K562 (cell line): Measurements from ENCODE around the gene MACROD2.

Source experiments
- CTCF ChIP-seq, 3 experiments: IDR thresholded peaks in 2 of 3; conservative IDR thresholded peaks in 1 of 3; 2 replicates each; pipeline ENCODE4 v1.5.1; 2011 to 2012; ENCODE audit warnings: low read length in 3 of 3, mild to moderate bottlenecking in 3 of 3, control low read depth in 2 of 3, improper control_type of control experiment in 1 of 3, inconsistent platforms in 1 of 3, low read depth in 1 of 3, mixed read lengths in 1 of 3, moderate library complexity in 1 of 3; ENCODE audit not compliant: insufficient read depth in 2 of 3
- POLR2A ChIP-seq: fragments of 450-650 bp; conservative IDR thresholded peaks from 2 replicates; pipeline ENCODE4 v1.6.1; 2016
- RUNX1 ChIP-seq: sonication (generic); IDR thresholded peaks from 2 replicates; pipeline ENCODE4 v1.6.1; 2016; ENCODE audit warnings: antibody characterized with exemption, low read depth
- SMAD1 ChIP-seq: fragments of 150-350 bp; IDR thresholded peaks from 2 replicates; pipeline ENCODE4 v1.6.1; 2014; ENCODE audit warnings: low read length, low read depth; ENCODE audit not compliant: partially characterized antibody
- SPI1 ChIP-seq: IDR thresholded peaks from 2 replicates; pipeline ENCODE4 v1.6.1; 2011; ENCODE audit warnings: low read depth, low read length, control low read depth, borderline replicate concordance
- ZBTB12 ChIP-seq: fragments of 250-450 bp; sonication (Bioruptor Pico); IDR thresholded peaks from 2 replicates; pipeline ENCODE4 v1.4.0; 2020
- ZC3H11A ChIP-seq: IDR thresholded peaks from 2 replicates; pipeline ENCODE4 v1.6.1; 2012; ENCODE audit warnings: low read depth, low read length, improper control_type of control experiment
- ZKSCAN8 ChIP-seq: fragments of 200-800 bp; sonication (Bioruptor generic); IDR thresholded peaks from 2 replicates; pipeline ENCODE4 v1.6.1; 2016; ENCODE audit warnings: missing genetic modification characterization, missing compliant biosample characterization
- ZNF324 ChIP-seq: fragments of 250-450 bp; sonication (Bioruptor Pico); IDR thresholded peaks from 2 replicates; pipeline ENCODE4 v1.4.0; 2020; ENCODE audit warnings: mild to moderate bottlenecking
- ZNF695 ChIP-seq: fragments of 450-650 bp; formaldehyde crosslinking; IDR thresholded peaks from 2 replicates; pipeline ENCODE4 v1.4.0; 2020; ENCODE audit warnings: mild to moderate bottlenecking, moderate library complexity

GRCh38 chr20:15818651-15819071 lies 1823.3 kb downstream of the MACROD2 start:
- no peak for TF ChIP-seq ZKSCAN8 (CRISPR knock-in tag)
- no peak for TF ChIP-seq CTCF (IDR thresholded peaks at IDR 0.05 in 2 of 3, conservative IDR thresholded peaks at IDR 0.05 in 1 of 3; ENCODE audit: insufficient read depth in 2 of 3, low read depth in 1 of 3, low read length in 3 of 3)
- TF ChIP-seq ZBTB12 (CRISPR knock-in tag), result no peak
- no peak for TF ChIP-seq POLR2A
- no peak for TF ChIP-seq RUNX1
- no peak for TF ChIP-seq ZNF695 (CRISPR knock-in tag)
- no peak for TF ChIP-seq ZC3H11A
- no peak for TF ChIP-seq SPI1
- no peak for TF ChIP-seq SMAD1
- TF ChIP-seq ZNF324, result no peak
